HUES6 (cell line): Measurements from ENCODE around the gene AEBP2.
"Not testable (repeated sequence)": the region's sequence is repeated elsewhere in the genome, so short reads cannot be mapped to it uniquely, and the experiment has no call there.

ENCODE experiments used
- H3K27ac ChIP-seq: 2 replicates; pipeline ENCODE4 v1.7.0; 2013; ENCODE audit warnings: low read depth, mild to moderate bottlenecking, low read length, inconsistent platforms
- H3K27me3 ChIP-seq: 2 replicates; pipeline ENCODE4 v1.6.1; 2013; ENCODE audit warnings: low read length; ENCODE audit not compliant: control insufficient read depth, insufficient read depth
- H3K36me3 ChIP-seq: 2 replicates; pipeline ENCODE4 v1.6.1; 2013; ENCODE audit warnings: low read length; ENCODE audit not compliant: control insufficient read depth, insufficient read depth
- H3K4me1 ChIP-seq: 2 replicates; pipeline ENCODE4 v1.6.1; 2013; ENCODE audit warnings: low read length; ENCODE audit not compliant: control insufficient read depth, insufficient read depth
- H3K4me3 ChIP-seq: 2 replicates; pipeline ENCODE4 v1.5.1; 2013; ENCODE audit warnings: low read depth, low read length
- H3K9ac ChIP-seq: one replicate; pipeline ENCODE4 v1.6.1; 2013; ENCODE audit warnings: mild to moderate bottlenecking, low read length
- H3K9me3 ChIP-seq: 2 replicates; pipeline ENCODE4 v1.6.1; 2013; ENCODE audit warnings: low read depth, low read length; ENCODE audit not compliant: control insufficient read depth, insufficient read depth

The AEBP2 gene

DNA sequence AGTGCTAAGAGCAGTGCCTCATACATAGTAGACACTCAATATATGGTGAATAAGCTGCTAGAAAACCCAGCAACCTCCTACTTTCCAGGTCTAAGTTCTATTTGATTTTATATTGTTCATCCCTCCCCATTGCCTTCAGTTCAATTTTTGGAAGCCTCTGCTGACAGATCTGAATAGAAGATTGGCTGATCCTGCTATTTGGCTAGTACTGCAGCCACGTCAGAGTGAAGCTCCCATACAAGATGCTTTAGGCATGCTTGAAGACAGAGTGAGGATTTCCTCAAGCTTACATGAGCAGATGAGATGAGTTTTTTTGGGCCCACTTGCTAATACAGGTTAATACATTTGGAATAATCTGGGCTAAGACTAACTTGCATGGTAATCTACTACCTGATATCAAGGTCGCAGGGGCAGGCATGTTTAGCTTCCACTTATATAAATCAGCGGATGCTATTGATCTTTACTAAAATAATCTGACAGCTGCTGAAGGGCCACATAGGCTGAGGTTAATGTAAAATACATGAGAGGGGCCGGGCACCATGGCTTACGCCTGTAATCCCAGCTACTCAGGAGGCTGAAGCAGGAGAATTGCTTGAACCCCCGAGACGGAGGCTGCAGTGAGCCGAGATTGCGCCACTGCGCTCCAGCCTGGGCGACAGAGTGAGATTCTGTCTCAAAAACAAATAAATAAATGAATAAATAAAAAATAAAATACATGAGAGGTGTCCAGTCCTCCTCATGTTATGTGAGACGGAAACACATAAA, 15.9 kb upstream of the AEBP2 start:
- H3K36me3 ChIP-seq, result no peaks in the 10 kb centered on the region
- H3K27me3 ChIP-seq, result no peaks in the 10 kb centered on the region
- peaks cover 9% of the 10 kb centered on the region; the same call in 1 of the 2 replicates for H3K9me3 ChIP-seq
- no peak overlapping the region for H3K27ac ChIP-seq
- H3K4me1 ChIP-seq, result 0 out of 2 replicates have a peak, but pooled peaks cover 3% of the 10 kb centered on the region
- H3K9ac ChIP-seq, result no peak overlapping the region
- no peak overlapping the region for H3K4me3 ChIP-seq

GRCh38 chr12:19428246-19428645, 11.0 kb upstream of the AEBP2 start:
- H3K9ac ChIP-seq, result no peak overlapping the region
- H3K4me1 ChIP-seq, result peaks cover 9% of the 10 kb centered on the region
- no peak overlapping the region for H3K27ac ChIP-seq
- no peaks in the 10 kb centered on the region for H3K36me3 ChIP-seq
- H3K4me3 ChIP-seq, result no peak overlapping the region
- H3K27me3 ChIP-seq, result no peaks in the 10 kb centered on the region
- peaks cover 9% of the 10 kb centered on the region; the same call in 1 of the 2 replicates for H3K9me3 ChIP-seq

DNA sequence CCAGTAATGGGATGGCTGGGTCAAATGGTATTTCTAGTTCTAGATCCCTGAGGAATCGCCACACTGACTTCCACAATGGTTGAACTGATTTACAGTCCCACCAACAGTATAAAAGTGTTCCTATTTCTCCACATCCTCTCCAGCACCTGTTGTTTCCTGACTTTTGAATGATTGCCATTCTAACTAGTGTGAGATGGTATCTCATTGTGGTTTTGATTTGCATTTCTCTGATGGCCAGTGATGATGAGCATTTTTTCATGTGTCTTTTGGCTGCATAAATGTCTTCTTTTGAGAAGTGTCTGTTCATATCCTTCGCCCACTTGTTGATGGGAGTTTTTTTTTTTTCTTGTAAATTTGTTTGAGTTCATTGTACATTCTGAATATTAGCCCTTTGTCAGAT, 9.8 kb upstream of the AEBP2 start:
- H3K9ac ChIP-seq, H3K27ac ChIP-seq, H3K27me3 ChIP-seq, H3K4me1 ChIP-seq, H3K9me3 ChIP-seq, H3K36me3 ChIP-seq, H3K4me3 ChIP-seq: not testable (repeated sequence)

GRCh38 chr12:19430988-19431387, 8.3 kb upstream of the AEBP2 start:
- H3K36me3 ChIP-seq, result no peaks in the 10 kb centered on the region
- no peak overlapping the region for H3K9ac ChIP-seq
- H3K4me3 ChIP-seq, result no peak overlapping the region
- H3K4me1 ChIP-seq, result peaks cover 12% of the 10 kb centered on the region
- H3K27me3 ChIP-seq, result no peaks in the 10 kb centered on the region
- peak overlapping the region; percentile 89 for H3K27ac ChIP-seq
- H3K9me3 ChIP-seq, result peaks cover 8% of the 10 kb centered on the region; the same call in 1 of the 2 replicates

DNA sequence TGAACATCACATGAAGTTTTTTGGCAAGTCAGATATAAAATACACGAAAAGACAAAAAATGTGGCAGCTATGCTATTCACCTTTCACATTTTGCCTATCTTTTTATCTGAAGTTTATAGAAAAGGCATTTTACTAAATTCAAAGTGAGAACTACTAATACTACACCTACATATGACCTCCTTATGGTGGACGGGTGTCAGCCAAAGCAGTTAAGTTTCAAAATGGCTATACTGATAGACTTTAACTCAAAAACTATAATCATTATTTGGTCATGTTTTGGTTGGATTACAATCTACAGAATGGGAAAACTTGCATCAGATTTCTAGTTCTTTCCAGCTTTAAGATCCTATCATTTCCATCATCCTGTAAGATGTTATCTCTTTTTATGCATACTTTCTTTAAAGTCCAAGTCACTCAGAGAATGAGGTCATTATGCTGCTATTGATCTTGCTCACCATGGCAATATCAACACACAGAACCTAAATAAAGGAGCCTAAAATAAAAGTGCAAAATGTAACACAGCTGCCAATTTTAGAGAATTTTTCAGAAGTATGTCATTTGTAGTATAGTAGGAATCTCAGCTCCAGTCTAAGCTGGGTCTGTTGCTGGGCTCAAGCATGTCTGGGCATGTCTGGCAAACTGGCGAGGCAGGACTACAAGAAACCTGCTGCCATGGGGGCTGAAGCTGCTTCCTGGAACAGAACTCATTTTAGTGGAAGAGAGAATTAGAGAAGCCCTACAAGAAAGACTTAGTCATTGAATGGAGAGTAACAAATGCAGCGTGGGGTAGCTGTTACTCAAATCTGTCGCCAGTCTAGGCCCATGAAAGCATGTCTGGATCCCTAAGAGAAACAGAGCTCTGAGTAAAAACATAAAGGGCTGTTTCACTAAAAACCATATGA, 7.6 kb upstream of the AEBP2 start:
- Histone ChIP-seq H3K4me3 (no peak overlapping the region), H3K4me1 (peaks cover 12% of the 10 kb centered on the region), H3K27ac (peak overlapping the region; percentile 89), H3K9me3 (peaks cover 1% of the 10 kb centered on the region; the same call in 1 of the 2 replicates), H3K27me3 (no peaks in the 10 kb centered on the region), H3K9ac (peak overlapping the region; percentile 8), H3K36me3 (no peaks in the 10 kb centered on the region)

DNA sequence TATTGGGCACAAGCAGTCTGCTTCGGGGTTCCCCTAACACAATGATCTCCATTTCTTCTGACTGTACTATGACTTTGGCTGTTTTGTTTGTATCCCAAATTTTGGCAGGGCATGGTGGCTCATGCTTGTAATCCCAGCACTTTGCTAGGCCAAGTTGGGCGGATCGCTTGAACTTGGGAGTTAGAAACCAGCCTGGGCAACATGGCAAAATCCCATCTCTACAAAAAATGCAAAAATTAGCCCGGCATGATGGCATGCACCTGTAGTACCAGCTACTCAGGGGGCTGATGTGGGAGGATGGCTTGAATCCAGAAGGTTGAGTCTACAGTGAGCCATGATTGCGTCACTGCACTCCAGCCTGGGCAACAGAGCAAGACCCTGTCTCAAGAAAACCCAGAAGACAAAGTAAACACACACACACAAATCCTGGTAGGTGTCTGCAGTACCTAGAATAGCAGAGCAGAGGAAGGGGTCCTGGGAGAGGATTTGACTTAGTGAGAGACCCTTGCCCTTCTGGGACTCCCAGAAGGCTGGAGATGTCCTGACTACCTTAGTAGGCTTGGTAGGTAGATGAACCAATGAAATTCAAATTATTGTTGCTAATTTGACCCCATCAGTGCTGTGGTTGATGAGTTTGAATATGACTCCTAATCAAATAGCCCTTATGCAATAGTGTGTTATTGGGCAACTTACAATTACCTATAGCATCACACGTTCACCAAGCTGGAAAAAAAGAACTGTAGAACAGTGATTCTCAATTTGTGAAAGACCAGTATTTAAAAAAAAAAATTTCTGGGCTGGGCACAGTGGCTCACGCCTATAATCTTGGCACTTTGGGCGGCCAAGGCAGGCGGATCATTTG, 6.8 kb upstream of the AEBP2 start:
- Histone ChIP-seq H3K4me3 (no peak overlapping the region), H3K4me1 (peaks cover 18% of the 10 kb centered on the region), H3K9ac (peak overlapping the region; percentile 8), H3K27me3 (no peaks in the 10 kb centered on the region), H3K27ac (peak overlapping the region; percentile 89), H3K36me3 (no peaks in the 10 kb centered on the region), H3K9me3 (no peaks in the 10 kb centered on the region)

DNA sequence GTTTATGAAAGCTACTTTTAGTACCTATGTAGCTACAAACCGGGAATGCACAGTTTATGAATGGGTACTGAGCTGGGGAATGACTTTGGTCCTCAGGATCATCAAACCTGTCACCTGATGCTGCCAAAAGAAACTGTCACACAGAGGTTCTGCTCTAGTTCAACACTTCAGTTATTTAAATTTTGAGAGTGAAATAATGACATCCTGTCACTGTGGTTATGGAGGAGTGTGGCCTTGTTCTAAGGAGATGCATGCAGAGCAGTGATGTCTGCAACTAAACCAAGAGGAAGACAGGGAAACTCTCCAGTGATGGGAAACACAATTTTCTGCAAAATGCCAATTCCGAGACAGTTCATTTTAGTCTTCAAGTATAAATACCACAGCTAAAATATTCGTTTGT, 4.8 kb upstream of the AEBP2 start:
- no peak overlapping the region for H3K4me3 ChIP-seq
- no peaks in the 10 kb centered on the region for H3K27me3 ChIP-seq
- H3K36me3 ChIP-seq, result no peaks in the 10 kb centered on the region
- H3K9me3 ChIP-seq, result no peaks in the 10 kb centered on the region
- H3K4me1 ChIP-seq, result peaks cover 25% of the 10 kb centered on the region
- no peak overlapping the region for H3K9ac ChIP-seq
- H3K27ac ChIP-seq, result no peak overlapping the region

GRCh38 chr12:19435831-19436497, 3.3 kb upstream of the AEBP2 start:
- Histone ChIP-seq H3K9me3 (no peaks in the 10 kb centered on the region), H3K4me3 (no peak overlapping the region), H3K9ac (no peak overlapping the region), H3K4me1 (peaks cover 25% of the 10 kb centered on the region), H3K36me3 (peaks cover 2% of the 10 kb centered on the region; the same call in 1 of the 2 replicates), H3K27ac (no peak overlapping the region), H3K27me3 (no peaks in the 10 kb centered on the region)

GRCh38 chr12:19436931-19437330, 2.4 kb upstream of the AEBP2 start:
- Histone ChIP-seq H3K27me3 (no peaks in the 10 kb centered on the region), H3K27ac (no peak overlapping the region), H3K9me3 (no peaks in the 10 kb centered on the region), H3K9ac (no peak overlapping the region), H3K4me3 (no peak overlapping the region), H3K36me3 (peaks cover 2% of the 10 kb centered on the region; the same call in 1 of the 2 replicates), H3K4me1 (peaks cover 18% of the 10 kb centered on the region)

DNA sequence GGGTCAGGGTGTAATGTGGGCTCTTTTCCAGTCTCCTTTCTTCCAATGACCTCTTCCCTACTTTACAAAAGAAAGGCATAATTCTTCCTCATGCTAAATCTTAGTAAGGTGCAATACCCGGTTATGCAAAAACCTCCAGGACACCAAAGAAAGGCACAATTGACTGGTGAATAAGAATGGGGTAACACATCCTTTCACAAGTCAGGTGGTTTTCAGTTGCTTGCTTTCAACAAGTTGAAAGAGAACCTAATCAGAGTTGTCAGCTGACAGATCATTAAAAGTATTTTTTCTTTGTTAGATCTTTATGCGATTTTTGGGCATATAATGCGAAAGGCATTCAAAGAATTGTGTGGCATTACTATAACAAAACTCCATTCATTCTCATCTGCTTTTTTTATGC, 1.3 kb upstream of the AEBP2 start:
- Histone ChIP-seq H3K9ac (no peak overlapping the region), H3K4me3 (peak overlapping the region; percentile 32), H3K27me3 (no peaks in the 10 kb centered on the region), H3K4me1 (peaks cover 15% of the 10 kb centered on the region), H3K9me3 (no peaks in the 10 kb centered on the region), H3K27ac (0 out of 2 replicates have a peak overlapping the region, but pooled peaks have one; percentile 8), H3K36me3 (peaks cover 11% of the 10 kb centered on the region)
